ENCODE data around the gene ARVCF. TPM values are rescaled to one million over a fixed set of nuclear protein-coding genes. Genes with fewer than 3 reads are reported as not detected.

The ARVCF gene
- total RNA-seq, 4 donors from 2014 or later: 1.5 to 15.3 (median 7.5) TPM

- TF ChIP-seq CTCF (IDR thresholded peaks at IDR 0.05; ENCODE audit: low read depth): no peak
Observed at GRCh38 chr22:19937616-19938473, 78.8 kb downstream of the ARVCF start.

- no peak for TF ChIP-seq CTCF (IDR thresholded peaks at IDR 0.05; ENCODE audit: low read depth)
Observed at GRCh38 chr22:19936513-19936912, 80.1 kb downstream of the ARVCF start.

GRCh38 chr22:19933341-19934241 is 83.0 kb downstream of the ARVCF start:
- TF ChIP-seq CTCF (IDR thresholded peaks at IDR 0.05; ENCODE audit: low read depth): no peak

- TF ChIP-seq CTCF (IDR thresholded peaks at IDR 0.05; ENCODE audit: low read depth): no peak
Observed at GRCh38 chr22:19932367-19933206, 84.0 kb downstream of the ARVCF start.

- no peak for TF ChIP-seq CTCF (IDR thresholded peaks at IDR 0.05; ENCODE audit: low read depth)
Observed at GRCh38 chr22:19931514-19931913, 85.1 kb downstream of the ARVCF start.

- TF ChIP-seq CTCF (IDR thresholded peaks at IDR 0.05; ENCODE audit: low read depth): no peak
Observed at GRCh38 chr22:19930551-19931486, 85.8 kb downstream of the ARVCF start.
